NCI-H82 (cell line): Measurements from ENCODE around the gene CIT.
"Not testable (repeated sequence)": the region's sequence is repeated elsewhere in the genome, so short reads cannot be mapped to it uniquely, and the experiment has no call there.

ENCODE experiments used
- DNase-seq: peaks from one replicate; lab custom pipeline; 2025; lab: John Stamatoyannopoulos, UW

CIT gene

DNA sequence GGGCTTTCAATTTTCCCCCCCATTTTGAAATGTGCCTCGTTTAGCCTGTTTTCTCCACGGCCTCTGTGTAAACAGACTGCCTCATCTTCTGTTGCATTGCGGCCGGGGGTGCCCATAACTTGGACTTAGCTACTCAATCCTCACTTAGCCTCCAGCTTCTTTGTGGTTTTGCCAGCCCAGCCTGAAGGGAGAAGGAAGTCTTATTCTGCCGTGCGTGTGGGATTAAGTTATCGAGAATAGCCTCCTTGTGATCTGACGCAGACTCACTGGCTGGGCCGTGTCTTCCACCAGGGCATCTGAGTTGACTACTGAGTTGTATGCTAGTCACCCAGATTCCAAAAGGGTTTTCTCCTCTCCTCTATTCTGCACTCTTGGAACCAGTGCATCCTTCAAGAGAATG lies 201.1 kb downstream of the CIT start:
- no peak for DNase-seq

DNA sequence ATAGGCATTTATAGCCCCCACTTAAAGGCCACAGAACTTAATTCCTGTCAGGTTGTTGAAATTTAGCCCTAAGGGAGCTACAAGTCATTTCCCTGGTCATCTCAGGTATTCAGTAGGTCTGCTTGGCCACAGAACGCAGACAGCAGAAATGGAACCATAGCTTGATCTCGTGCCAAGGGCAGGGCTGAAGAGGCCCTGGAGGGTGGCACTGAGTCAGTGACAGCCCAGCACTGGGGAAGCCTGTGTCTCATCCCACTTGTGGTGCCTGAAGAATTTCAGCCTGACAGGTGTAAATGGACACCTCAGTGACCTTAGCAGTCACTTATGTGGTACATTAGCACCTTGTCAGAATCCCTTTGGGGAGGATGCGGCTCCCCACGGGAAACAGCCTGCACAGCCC lies 202.6 kb downstream of the CIT start:
- no peak for DNase-seq

DNA sequence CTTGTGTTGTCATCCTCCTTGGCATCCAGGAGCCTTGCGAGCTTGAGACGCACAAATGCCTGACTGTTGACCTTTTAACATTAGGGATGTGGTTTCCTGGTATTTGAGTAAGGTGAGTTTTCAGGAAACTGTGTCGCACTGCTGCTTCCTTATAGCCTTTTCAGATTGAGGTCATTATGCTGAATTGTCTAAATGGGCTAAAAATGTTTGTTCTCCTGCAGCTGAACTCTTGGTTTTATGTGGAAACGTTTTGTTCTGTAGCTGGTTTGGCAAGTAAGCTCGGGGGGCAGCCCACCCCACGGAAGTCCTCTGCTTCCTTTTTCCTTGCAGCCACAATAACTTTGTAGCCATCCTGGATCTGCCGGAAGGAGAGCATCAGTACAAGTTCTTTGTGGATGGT lies 203.5 kb downstream of the CIT start:
- DNase-seq, result no peak

DNA sequence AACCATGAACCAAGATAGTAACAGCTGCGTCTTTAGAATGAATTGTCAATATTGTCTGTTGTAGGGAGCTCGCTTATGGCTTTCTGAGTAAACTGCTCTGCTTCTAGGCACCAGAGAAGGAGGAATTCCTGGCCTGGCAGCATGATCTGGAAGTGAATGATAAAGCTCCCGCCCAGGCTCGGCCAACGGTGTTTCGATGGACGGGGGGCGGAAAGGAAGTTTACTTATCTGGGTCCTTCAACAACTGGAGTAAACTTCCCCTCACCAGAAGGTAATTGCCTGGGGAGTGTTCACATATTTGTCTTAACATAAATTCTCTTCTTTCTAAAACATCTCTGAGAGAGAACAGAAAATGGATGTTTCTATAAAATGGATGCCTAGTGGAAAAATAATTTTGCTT lies 204.9 kb downstream of the CIT start:
- DNase-seq, result no peak

DNA sequence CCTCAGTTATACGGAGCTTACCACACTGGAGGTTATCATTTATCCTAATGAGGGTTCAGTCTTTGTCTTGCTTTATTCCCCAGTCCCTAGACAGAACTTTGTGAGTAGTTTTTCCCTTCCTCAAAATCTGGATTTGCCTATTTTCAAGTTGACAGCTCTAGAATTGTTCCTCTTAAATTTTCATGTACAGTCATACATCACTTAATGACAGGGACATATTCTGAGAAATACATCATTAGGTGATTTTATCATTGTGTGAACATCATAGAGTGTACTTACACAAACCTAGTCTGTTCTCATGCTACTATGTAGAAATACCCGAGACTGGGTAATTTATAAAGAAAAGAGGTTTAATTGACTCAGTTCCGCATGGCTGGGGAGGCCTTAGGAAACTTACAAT lies 206.1 kb downstream of the CIT start:
- no peak for DNase-seq

DNA sequence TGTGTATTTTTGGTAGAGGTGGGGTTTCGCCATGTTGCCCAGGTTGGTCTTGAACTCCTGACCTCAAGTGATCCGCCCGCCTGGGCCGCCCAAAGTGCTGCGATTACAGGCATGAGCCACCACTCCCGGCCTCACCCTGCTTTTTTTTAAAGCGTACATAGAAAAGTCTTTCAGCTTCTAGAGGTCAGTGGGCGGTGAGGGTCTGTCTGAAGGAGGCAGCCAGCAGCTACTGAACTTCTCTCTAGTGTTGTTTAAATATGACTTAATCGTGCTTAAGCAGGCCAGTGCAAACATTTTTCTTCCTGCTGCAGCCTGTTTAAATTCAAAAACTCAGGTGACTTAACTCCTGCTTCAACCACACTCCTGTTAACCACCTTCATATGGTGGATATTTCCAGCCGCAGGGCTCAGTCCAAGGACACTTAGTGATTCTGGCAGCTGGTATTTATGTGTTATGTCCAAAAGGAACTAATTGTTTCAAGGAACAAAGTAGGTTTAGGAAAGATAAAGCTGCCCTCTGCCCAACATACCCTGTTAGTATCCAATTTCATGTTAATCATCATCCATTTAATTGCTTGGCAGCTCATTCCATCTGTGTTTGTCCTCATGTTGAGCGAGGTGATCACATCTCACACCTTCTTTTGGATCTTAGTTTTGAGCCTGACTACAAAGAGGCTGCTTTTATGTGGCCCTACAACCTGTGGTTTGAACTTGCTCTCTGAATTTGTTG lies 207.2 kb downstream of the CIT start:
- peak; percentile 30 for DNase-seq

DNA sequence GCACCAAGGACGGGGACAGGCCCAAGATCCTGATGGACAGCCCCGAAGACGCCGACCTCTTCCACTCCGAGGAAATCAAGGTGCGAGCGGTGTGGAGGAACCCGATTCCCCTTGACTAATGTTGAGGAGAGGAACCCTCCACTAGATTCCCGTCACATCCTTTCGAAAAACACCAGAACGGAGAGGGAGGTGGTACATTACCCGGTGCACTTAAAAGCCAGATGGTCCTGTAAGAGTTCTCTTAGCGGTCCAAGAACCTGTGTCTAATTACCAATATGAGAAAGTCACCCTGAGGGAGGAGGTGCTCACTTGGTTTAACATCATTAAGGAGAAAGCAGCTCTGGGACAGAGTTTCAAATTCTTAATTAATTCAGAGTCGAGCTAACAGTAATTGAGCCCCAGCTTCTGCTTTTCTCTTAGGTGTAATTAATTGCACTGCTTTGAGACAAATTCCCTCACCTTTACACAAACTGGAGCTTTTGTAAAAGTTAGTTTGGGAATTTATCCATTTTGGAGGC lies 208.7 kb downstream of the CIT start:
- DNase-seq, result peak; percentile 56

DNA sequence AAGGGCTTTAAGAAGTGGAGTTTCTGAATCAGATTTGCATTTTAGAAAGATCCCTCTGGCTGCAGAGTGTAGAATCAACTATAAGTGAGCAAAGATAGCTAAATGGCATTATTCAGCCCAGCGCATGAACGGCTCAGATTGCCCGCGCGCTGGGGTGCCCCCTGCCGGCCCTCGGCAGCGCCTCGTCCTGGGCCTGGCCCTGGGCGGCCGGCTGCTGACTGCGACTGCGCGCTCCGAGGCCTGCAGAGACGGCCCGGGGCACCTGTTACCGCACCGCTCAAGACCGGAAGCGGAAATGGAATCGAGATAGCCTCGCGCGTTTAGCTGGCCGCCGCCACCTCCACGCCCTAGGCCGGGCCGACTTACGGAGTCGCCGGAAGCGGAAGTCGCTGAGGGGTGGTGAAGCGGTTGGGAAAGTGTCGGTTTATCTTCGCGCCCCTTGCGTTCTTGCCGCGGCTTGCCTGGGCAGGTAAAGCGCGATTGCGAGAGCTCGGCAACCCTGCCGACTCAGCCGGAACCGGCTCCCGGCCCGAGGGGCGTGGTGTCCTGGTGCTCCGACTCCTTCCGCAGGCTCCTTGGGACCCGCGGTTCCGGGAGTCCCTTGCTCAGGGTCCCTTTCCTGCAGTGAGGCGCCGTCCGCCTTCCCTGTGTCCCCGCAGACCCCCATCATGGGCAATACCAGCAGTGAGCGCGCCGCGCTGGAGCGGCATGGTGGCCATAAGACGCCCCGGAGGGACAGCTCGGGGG lies 209.4 kb downstream of the CIT start, which contains the start of gene PRKAB1:
Gene PRKAB1, plus strand, starts transcription at position 557 of the 747 bp plus-strand sequence. Its CDS starts 112 bp downstream, at position 669.
- peak; percentile 99 for DNase-seq

DNA sequence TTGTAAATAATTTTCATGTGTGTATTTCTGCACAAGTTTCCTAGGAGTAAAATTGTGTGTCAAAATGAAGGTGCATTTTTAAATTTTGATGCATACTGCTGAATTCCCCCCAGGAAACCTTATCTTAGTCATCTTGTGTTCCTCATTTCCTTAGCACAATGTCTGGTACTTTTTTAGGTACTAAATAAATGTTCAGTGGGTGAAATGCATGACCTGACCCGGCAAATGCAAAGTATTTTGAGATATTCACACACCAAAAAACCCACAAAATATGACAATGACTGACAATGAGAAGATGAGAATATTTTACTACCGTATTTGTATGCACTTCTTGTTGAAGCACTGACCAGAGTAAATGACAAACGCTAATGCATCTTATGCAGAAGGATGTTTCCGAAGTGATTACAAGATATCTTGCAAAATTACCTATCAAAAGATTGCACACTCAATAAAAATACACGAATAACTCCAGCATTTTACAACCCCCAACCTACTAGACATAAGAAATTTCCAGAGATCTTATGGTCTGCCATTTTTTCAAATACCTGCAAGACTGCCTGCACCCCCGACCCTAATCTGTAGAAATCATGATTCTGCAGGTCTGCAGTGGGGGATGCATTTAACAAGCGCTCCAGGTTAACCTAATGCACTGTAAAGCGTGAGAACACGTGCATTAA lies 210.1 kb downstream of the CIT start:
- DNase-seq, result no peak

DNA sequence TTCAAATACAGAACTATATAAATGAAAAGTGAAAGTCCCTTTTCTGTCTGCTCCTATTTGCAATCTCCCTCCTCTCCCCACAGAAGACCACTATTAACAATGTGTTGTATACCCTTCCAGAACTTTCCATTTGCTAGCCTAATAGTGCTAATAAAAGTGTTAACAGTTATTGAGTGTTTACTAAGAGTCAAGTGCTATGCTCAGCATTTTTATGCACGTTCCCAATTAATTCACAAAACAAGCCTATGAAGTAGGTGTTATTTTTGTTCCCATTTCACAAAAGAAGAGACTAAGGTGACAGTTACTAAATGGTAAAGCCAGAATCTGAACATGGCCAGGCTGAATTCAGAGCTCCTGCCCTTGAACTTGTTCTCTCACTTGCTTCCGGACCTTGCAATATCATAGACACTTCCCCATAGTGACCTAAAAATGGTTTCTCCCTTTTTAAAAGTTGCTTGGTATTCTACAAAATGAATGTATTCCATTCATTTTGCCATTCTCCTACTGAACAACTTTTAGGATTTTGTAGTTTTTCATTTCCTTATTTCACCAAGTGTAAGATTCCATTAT lies 210.8 kb downstream of the CIT start:
- no peak for DNase-seq

DNA sequence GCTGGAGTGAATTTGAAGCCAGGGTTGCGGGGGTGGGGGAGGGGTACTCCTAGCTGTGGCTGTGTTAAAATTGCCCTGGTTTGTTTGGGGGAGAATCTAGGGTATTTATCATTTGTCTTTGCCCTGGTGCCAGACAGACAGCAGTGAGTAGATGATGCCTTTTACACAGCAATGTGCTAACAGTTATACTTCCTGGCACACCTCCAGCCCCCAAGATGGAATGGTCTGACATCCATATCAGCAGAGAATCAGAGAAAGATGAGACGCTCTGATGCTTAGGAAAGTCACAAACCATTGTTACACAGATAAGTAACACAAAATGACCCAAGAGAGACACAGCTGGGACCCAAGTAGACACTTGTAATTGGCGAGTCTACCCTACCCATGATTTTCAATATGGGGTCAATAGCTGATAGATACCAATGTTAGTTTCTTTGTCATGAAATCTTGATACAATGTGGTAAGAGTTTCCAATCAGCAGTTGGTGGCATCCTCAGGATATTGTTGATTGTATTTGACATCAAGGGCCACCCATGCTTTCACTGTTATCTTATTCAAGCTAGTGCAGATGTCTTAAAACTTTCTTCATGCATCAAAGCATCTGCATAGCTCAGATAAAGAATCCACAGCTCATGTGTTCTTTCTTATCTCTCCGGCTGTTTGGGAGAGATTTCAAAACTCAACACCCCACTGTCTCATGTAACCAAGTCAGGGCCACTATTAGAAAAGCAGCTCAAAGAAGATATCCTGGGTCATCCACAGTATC lies 211.8 kb downstream of the CIT start:
- DNase-seq, result no peak

DNA sequence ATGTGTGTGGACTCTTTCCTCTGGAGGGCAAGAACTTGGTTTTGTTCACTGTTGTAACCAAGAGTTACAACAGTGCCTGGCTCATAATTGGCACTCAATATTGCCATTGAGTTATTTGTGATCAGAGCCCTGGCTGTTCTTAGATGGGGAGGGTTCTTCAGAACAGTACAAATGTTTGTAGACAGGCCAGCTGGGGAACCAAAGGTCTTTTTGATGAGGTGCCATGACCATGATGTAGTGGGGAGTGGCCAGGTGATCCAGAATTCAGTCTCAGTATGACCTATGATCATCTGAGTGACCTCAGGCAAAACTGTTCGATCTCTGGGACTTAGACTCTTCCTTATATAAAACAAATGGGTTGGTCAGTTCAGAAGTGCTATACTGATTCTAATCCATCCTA lies 212.5 kb downstream of the CIT start:
- no peak for DNase-seq

DNA sequence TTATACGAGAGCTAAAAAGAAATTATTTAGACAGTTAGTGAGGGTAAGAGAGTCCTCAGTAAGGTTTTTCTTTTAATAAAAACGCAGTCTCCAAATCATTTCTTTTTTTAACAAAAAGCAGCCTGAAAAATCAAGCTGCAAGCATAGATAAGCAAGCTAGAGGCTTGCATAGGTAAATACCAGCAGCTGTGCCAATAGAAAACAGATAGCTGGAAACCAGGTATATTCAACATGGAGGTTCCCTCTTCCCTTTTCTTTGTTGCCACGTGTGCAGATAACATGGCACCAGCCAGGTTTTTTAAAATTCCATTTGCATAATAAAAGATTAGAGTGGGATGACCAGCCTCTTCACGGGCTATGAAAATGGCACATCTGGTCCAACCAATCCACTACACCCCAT lies 215.2 kb downstream of the CIT start:
- DNase-seq, result no peak

DNA sequence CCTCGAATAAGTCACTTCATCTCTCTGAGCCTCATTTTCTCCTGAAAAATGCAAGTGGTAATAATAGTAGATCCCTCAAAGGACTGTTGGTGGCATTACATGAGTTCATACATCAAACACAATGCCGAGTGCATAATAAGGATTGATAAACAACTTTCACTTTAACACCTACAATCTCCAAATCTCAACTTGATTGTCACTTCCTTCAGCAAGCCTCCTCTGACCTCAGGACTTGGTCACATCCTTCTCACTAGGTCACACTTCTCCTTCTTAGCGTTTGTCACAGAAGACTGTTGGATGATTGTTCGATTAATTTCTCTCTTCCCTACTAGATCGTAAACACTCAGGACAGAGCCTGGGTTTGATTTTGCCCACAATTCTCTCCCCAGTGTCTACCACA lies 217.0 kb downstream of the CIT start:
- no peak for DNase-seq

DNA sequence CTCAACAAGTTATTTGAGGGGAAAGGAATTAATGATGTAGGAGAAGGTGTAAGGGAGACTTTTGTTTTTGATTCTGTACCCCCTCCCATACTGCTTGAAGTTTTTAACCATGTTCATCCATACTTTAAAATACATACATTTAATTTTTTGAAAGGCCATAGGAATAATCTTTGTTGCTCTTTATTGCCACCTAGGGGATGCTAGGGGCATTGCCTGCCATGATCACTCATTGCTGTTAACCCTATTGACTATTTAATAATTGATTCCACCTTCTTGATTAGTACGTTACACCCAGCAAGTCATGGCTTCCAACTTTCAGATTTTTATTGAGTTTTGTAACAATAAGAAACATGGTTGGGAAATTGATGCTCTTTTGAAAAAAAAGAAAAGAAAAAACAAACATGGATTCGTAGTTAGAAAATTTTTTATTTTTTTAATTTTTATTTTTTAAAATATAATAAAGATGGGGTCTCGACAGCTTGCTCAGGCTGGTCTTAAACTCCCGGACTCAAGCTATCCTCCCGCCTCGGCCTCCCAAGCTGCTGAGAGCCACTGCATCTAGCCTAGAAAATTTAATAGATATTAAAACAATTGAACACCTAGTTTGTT lies 217.7 kb downstream of the CIT start:
- peak; percentile 71 for DNase-seq

DNA sequence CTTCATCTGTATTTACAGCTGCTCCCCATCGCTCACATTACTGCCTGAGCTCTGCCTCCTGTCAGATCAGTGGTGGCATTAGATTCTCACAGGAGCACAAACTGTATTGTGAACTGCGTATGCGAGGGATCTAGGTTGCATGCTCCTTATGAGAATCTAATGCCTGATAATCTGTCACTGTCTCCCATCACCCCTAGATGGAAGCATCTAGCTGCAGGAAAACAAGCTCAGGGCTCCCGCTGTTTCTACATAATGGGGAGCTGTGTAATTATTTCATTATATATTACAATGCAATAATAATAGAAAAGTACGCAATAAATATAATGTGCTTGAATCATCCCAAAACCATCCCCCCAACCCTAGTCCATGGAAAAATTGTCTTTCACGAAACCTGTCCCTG lies 219.0 kb downstream of the CIT start:
- DNase-seq, result peak; percentile 25

DNA sequence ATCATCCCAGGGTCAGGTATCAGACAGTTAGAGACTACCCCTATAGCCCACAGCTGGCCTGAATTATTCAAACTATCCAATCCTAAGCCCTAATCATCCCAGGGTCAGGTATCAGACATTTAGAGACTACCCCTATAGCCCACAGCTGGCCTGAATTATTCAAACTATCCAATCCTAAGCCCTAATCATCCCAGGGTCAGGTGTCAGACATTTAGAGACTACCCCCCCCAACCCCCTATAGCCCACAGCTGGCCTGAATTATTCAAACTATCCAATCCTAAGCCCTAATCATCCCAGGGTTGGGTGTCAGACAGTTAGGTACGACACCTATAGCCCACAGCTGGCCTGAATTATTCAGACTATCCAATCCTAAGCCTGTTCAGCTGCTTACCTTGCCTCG lies 220.1 kb downstream of the CIT start:
- not testable (repeated sequence) for DNase-seq

DNA sequence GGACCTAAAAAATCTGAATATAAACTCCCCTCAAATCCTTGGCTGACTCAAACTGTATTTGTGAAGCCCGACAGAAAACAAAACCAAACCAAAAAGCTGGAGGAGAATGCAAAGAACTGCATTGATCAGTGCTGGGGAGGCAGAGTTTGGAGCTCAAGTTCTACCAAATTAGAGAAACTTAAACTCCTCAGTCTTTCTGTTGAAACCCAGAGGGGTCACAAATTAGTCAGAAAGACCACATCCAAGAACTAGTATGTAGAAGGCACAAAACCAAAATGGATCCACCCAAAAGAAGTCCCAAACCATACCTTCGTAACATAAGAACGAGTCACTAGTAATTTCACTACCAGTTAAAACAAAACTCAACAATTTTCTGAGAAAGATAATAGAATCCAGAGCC lies 224.5 kb downstream of the CIT start:
- DNase-seq, result no peak

DNA sequence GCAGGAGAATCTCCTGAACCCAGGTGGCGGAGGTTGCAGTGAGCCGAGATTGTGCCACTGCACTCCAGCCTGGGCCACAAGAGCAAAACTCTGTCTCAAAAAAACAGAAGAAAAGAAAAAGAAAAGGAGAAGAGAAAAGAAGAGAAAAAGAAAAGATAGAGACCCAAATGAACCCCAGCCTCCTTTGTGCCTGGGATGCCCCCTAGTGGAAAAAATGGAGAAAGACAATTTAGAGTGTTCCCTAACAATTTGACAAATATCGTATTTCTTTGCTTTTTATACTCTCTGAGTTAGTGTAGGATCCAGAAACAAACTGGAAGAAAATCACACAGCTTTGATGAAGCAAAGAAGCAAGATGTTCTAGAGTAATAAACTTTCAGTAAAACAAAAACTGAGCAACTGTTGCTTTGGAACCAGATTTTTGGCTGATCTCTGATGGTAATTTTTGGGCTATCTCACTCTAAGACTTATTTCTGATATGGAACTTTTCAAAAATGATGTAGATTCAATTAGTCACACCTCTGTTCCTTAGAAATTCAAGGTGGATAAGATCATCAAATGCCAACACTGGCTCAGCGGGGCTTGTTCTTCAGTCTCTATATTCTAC lies 227.8 kb downstream of the CIT start:
- DNase-seq, result peak; percentile 33

DNA sequence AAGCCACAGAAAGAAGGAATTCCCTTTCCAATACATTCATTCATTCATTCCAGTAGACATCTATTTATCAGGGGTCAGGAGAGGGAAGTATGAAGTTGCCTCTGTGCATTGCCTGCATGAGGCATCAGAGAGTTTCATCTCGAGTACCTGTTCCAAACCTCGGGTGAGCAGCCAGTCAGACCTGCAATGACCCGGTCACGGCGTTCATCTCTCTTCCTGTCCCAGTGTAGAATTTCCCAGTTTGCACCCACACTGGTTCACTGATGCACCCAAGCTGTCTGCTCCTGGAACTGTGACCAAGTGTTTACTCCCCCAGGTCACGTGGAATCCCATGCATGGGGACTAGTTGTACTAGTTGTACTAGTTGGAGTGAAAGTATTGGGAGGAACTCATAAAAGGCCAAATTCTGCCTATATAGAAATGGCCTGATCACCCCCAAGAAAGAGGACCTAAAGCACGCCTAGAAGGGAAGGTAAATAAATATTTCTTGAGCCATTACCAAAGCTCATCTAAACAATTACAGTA lies 231.5 kb downstream of the CIT start:
- DNase-seq, result no peak

DNA sequence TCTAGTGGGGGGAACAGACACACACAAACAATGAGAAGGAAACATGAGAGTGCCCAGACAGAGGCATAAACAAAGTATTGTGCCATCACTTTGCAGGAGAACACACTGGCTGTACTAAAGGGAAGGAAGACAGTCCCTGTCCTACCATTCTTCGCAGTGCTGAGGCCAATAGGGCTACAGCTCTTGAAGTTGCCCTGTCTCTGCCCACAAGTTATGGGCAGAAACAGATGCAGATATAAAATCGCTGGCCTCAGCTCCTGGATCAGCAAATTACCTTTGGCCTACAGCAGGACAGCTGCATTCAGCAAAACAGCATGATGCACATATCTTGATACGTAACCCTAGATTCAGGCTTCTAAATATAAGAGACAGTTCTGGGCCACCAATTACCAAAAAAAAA lies 232.2 kb downstream of the CIT start:
- no peak for DNase-seq
